Stimulated activated CD8-positive, alpha-beta memory T cell treated with anti-CD3 and anti-CD28 coated beads, Interleukin-7, amount 100 ng/mL, for 48 hours (primary cell): Measurements from ENCODE around the gene AKAP17A.

Experiments used
- DNase-seq, 2 donors: peaks; one replicate each; pipeline ENCODE4 v3.0.0-alpha.2; 2020; ENCODE audit warnings: low read depth in 1 of 2; ENCODE audit errors: extremely low read depth in 1 of 2

The AKAP17A gene

DNA sequence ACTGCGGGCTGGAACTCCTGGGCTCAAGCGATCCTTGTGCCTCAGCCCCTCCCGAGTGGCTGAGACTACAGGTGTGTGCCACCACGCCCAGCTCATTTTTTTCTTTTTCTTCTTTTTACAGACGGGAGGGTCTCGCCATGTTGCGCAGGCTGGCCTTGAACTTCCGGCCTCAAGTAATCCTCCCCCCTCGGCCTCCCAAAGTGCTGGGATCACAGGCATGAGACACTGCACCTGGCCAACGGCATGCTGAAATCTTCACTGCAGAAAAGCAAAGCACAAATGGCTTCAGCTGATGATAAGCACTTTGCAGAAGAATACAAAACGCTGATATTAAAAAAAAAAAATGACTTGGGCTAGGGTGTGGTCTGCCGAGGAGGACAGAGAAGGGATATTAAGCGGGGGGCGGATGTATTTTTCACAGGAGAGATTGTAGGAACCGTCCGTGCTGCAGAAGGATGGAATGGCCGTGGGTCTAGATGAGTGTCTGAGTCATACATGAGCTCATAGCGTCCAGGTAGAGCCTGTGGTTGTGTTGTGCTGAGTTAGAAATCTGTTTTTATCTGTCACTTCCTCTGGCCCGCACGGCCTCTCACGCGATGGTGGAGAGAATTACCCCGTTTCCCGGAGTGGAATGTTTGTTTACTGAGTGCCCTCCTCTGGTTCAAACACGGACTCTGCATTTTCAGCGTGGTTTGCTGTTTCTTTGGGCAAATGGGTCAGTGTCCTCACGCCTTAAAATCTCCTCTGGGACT is 8.5 kb upstream of the AKAP17A start:
- peak; percentile 30 to 62 for DNase-seq

DNA sequence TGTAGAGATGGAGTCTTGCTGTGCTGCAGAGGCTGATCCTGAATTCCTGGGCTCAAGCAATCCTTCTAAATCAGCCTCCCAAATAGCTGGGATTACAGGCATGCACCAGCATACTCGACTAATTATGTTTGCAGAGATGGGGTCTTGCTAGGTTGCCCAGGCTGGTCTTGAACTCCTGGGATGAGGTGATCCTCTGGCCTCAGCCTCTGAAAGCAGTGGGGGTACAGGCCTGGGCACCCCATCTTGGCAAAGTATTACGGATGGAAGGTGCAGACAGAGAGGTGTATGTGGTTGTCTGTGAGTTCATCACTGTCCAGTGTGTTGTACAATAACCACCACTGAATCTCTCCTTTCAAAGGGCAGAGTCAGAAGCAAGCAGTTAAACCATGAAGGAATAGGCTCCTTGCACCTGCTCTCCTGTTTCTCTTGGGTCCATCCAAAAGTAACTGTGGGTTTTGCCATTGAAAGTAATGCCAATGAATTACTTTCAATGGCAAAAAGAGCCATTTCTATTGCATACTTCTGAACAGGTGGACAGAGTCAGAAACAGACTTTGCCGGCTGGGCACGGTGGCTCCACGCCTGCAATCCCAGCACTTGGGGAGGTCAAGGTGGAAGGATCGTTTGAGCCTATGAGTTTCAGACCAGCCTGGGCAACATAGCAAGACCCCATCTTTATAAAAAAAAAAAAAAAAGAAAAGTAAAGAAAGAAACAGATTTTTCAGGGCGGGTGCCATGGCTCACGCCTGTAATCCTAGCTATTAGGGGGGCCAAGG is 7.0 kb upstream of the AKAP17A start:
- no peak for DNase-seq

DNA sequence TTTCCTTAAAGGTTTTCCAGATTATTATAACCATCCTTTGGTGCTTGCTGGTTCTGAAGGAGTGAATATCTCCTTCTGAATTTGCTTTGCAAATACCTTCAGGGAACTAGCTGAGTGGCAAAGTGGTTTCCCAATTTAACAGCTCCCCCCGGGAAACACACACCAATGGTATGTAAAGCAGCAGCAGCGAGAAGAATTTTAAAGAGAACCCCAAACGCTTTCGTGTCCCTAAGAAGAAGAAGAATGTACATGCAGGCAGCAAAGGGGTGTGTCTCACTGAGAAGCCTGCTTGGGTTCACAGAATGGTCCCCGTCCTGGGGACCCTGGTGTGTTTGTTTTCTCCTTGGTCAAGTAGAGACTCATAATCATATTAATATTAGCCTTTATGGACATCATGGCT is 4.2 kb upstream of the AKAP17A start:
- no peak for DNase-seq

DNA sequence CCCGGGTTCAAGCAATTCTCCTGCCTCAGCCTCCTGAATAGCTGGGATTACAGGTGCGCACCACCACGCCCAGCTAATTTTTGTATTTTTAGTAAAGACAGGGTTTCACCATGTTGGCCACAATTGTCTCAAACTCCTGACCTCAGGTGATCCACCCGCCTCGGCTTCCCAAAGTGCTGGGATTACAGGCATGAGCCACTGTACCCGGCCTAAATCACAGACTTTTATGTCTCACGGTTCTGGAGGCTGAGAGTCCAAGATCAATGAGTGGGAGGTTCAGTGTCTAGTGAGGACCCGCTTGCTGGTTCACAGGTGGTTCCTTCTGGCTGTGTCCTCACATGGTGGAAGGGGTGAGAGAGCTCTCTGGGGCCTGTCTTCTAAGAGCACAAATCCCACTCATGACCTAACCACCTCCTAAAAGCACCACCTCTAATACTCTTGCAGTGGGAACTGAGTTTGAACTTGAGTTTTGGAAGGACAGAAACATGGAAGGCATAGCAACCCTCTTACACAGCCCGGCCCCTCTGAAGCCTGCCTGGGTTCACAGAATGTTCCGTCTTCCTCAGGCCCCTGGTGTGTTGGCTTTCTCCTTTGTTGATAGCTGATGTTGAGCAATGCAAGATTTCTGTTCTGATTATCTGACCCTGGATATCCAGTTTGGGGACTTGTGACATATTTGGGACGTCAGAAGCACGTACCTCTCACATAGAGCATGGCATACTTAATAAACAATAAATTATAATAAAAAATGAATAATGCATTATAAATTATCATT is 1.9 kb upstream of the AKAP17A start:
- DNase-seq: no peak

DNA sequence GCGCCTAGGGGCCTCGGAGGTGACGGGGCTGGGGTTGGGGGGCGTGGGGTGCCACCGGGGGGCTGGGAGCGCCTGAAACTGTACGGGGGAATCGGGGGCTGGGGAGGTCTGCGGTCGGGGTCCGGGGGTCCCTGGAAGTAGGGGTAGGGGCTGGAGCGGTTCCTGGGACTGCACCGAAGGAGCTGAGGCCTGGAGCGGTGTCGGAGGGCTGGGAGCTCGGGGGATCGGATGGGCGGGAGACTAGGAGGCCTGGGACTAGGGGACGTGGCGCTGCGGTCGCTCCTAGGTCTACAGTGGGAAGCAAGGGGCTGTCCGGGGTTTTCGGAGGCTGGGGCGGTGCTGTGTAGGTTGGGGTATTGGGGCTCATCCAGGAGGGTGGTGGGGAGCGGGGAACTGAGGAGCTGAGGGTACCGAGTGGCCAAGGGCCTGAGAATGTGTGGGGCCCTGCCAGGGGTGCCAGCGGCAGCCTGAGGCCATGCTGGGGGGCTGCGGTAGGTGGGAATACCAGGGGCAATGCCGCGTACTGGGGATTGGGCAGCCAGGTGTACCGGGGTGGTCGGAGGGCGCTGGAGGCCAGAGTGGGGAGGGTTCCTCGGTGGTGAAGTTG is 562 bp downstream of the AKAP17A start:
- DNase-seq: no peak

DNA sequence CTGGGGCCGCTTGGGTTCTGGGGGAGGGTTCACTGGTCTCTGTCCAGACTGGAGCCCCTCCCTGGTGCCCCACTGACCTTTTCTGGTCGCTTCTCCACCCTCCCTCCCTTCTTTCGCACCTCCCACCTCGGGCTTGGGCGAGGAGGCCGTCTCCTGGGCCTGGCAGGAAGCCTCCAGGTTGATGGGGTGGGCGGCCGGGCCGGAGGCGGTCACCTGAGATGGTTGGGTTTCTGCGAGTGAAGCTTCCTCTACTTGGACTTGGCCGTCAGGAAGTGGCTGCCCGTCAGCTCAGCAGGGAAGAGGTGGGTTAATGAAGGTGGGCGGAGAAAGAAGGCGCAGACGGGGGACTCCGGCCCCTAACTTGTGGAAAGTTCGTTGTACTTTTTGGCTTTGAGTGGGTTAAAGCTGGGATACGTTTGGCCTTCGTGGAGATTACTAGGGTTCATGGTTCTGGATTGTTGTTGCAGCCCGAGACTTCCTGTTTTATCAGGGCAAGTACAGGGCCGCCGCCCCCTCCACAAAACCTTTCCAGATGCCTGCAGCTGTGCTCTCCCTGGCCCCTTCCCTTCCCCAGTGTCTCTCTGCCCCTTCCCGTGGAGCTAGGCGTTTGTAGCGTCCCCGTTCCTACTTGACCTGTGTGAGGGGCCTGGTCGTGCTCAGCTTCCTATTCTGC is 1.2 kb downstream of the AKAP17A start:
- DNase-seq: no peak

DNA sequence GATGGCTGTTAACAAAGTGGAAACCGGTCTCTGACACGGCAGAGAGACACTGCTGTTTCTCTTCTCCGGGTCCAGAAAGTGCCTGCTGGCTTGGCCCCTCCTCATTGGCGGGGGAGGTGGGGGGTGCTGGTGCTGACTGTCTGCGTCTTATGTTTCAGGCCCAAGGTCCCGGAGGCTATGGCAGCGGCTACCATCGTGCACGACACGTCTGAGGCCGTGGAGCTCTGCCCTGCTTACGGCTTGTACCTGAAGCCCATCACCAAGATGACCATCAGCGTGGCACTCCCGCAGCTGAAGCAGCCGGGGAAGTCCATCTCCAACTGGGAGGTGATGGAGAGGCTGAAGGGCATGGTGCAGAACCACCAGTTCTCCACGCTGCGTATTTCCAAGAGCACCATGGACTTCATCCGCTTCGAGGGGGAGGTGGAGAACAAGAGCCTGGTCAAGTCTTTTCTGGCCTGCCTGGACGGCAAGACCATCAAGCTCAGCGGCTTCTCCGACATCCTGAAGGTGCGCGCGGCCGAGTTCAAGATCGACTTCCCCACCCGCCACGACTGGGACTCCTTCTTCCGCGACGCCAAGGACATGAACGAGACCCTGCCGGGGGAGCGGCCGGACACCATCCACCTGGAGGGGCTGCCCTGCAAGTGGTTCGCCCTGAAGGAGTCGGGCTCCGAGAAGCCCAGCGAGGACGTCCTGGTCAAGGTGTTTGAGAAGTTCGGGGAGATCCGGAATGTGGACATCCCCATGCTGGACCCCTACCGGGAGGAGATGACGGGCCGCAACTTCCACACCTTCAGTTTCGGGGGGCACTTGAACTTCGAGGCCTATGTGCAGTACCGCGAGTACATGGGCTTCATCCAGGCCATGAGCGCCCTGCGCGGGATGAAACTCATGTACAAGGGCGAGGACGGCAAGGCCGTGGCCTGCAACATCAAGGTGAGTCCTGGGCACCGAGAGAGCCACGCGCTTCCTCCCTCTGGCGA is 2.2 kb downstream of the AKAP17A start:
- DNase-seq: no peak

DNA sequence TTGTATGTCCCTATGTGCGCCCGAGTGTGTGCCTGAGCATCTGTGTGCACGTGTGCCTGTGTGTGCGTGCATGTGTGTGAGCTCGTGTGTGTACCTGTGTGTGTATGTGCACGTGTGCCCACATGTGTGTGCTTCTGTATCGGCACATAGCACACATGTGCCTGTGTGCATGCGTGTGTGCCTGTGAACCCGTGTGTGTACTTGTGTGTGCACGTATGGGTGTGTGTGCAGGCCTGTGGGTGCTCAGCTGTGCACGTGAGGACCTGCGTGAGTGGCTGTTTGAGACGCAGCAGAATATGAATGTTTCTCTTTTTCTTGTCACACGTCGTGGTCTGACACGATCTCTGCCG is 4.3 kb downstream of the AKAP17A start:
- DNase-seq: no peak

DNA sequence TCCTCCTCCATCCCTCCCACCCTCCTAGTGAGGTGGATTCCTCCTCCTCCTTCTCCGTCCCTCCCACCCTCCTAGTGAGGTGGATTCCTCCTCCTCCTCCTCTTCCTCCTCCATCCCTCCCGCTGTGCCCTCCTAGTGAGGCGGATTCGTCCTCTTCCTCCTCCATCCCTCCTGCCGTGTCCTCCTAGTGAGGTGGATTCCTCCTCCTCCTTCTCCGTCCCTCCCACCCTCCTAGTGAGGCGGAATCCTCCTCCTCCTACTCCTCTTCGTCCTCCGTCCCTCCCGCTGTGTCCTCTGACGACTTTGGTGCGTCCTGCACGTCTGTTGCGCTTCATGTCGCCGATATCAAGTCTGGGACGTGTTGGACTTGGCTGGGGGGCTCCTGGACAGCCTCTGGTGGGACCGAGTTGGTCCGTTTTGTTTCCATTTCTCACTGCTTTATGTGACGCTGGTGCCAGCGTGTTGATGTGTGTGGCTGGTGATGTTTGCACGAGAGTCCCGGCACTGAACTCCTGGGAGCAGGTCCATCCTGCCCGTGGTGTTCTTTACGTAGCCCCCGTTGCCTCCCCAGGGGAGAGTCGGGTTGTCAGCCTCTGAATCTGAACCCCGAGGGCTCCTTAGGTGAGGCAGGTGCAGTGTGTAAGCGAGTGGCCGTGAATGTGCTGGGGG is 5.4 kb downstream of the AKAP17A start:
- DNase-seq: no peak

DNA sequence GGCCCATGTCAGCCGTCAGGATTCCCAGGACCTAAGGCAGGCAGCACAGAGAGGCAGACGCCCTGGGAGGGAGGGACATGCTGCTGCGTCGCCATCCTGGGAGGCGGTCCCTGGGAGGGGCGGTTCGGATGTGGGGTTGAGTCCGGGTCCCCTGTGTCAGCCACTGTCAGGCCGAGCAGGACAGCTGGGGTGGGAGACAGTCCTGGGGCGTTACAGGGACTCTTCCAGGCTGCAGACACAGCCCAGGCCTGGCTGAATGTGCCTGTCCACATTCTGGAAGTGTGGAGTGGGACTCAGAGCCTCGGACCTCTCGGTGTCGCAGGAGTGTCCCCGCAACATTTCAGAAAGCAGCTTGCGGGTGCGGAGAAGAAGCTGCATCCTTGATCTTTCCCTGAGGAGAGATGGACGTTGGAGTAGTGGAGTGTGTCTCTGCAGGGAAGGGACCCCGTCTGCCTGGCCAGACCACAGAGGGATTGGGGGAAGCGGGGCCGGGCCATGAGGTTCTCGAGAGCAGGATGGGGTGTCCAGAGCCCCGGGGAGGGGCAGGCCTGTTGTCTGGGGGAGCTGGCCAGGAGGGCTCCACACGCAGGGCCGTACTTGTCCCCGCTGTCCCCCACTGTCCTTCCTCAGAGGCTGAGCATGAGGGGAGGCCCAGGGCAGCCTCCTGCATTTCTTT is 6.1 kb downstream of the AKAP17A start:
- no peak for DNase-seq

DNA sequence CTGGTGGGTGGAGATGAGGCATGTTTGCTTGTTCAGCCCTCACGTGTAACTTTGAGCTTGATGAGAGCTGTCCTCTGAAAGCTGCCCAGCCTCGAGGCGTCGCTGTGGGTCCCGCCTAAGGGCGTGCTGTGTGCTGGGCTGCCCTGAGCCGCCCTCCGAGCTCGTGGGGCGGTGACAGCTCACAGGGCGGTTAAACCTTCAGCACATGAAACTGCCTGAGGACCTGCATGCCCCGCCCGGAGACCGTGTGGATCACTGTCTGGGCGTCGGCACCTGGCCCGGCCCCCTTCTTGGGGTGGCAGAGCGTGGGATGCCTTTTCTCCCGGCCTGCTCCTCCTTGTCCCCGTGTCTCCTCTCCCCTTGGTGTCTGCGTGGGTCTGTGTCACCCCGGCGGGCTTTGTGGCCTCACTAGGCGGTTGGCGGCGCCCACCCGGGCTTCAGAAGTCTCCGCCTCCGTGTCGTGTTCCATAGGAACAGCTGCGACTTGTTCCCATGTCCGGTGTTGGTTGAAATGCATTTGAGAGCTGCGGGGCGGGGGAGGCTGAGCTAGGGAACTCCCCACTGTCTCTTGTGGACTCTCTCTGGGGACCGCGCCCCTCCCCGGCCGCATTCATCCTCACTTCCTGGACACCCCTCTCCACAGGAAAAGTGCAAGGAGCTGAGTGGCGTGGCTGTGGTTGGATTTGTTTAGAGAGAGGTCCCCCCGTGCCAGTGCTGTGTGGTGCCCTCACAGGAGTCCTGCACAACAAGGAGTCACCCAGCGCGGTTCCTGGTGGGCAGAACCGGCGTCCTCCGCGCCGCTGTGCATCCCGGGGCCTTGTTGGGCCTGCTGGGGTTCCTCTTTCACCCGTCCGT is 6.8 kb downstream of the AKAP17A start:
- no peak for DNase-seq

DNA sequence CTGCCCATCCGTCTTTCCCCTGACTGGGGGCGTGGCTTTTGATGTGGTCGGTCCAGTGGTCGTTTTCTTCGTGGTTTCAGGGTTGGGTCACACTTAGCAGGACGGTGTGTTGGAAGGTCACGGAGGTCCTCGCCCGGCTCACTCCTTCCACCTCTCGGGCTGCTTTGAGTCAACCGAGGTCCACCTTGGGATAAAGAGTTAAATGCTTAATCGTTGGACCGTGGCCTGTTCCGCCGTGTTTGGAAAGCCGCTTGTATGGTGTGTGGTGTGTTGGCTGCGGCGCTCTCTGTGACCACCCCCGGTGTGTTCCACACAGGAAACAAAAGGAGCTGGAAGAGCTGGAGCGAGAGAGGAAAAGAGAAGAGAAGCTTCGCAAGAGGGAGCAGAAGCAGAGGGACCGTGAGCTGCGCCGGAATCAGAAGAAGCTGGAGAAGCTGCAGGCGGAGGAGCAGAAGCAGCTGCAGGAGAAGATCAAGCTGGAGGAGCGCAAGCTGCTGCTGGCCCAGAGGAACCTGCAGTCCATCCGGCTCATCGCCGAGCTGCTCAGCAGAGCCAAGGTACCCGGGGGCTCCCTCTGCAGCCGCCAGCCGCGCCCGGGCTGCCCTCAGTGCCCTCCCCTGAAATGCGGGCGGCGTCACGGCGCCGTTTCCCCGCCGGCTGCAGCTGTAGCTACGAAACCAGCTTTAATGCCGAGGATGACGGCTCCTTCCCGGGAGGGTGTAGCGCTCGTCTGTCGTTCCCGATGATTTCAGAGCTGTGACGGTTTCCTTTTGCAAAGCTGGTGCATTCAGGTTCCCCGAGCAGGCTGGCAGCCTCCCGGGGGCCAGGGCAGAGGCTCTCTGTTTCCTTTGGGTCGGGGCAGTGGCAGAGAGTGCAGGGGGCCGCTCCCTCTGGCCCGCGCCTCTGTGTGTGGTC is 7.7 kb downstream of the AKAP17A start:
- DNase-seq: no peak

DNA sequence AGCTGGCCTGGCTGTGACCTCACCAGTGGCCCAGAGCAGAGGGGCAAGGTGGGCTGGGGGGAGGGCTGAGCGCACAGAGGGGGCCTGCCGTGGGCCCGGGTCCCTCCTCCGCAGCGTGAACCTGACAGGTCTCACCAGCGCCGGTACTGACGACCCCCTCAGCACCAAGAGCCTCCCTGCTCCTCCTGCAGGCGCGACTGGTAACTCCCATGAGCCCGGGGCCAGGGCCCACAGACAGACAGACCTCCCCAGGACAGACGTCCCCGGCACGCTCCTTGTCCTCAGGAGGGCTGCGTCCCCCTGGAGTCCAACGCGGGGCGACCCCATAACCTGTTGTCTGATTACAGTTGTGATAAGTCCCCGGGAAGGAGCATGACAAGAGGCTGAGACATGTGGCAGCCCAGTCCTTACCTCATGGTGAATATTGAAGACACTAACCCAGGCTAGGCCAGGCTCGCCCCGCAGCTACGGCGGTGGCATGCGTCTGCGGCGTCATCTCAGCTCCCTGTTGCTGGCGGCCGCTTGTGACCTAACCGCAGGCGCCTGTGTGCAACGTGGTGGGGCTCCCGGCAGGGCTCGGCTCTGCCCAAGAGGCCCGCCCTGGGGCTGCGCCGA is 8.5 kb downstream of the AKAP17A start:
- DNase-seq: no peak

DNA sequence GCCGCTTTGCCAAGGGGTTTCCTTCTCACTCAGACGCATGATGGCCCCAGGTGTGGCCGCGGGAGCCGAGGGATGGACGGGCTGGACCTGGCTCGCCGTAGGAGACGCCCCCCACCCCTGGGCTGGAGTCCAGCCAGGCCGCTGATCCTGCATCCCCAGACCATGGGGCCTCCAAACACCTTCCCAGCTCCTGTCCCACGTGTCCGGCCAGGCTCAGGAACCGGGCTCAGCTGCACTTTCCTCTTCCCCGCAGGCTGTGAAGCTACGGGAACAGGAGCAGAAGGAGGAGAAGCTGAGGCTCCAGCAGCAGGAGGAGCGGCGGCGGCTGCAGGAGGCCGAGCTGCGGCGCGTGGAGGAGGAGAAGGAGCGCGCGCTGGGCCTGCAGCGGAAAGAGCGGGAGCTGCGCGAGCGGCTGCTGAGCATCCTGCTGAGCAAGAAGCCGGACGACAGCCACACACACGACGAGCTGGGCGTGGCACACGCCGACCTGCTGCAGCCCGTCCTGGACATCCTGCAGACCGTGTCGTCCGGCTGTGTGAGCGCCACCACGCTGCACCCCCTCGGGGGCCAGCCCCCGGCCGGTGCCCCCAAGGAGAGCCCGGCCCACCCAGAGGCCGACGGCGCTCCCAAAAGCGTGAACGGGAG is 9.1 kb downstream of the AKAP17A start:
- DNase-seq: no peak

DNA sequence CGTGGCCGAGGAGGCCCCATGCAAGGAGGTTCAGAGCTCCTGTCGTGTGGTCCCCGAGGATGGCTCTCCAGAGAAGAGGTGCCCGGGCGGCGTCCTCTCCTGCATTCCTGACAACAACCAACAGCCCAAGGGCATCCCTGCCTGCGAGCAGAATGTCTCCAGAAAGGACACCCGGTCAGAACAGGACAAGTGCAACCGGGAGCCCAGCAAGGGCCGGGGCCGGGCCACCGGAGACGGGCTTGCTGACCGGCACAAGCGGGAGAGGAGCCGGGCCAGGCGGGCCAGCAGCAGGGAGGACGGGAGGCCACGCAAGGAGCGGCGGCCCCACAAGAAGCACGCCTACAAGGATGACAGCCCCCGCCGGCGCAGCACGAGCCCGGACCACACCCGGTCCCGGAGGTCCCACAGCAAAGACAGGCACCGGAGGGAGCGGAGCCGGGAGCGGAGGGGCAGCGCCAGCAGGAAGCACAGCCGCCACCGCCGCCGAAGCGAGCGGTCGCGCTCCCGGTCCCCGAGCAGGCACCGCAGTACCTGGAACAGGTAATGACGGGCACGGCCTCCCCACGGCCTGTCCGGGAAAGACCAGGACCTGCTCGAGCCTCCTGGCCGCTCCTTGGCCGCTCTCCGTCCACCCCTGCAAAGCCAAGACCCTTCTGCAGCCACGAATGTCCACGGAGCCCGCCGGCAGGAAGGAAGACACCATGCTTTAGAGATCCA is 9.8 kb downstream of the AKAP17A start:
- DNase-seq: no peak
